Measurements from ENCODE around the gene TNN.

Gene TNN

DNA sequence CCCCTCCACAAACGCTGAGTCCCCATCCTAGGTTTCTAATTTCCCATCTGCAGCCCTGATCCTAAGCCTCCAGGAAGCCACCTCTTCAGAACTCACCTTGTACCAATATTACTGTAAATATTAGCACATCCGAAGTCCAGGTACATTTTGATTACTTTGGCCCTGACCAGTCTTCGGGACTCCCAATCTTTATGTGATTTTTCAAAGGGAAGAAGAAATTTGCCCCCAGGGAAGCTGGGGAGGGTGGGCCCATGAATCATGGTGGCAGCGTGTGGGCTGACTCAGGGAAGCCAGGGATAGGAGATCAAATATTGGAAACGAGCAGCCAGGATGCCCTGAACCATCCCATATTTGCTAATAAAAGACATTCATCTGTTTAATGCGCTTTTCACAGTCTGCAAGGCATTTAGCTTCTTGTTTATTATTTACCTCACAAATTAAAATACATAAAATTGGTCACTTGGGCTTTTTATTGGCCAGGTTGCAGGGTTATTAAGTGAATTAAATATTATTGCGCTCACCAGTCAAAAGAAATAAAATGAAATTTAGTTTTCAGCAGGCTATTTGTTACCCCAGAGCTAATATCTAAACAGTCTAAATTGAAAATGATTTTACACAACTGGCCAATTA lies 78.4 kb downstream of the TNN start:
- no peaks in the 10 kb centered on the region for H3K27me3 ChIP-seq (ENCODE audit: insufficient read depth, low read length, poor library complexity)
- no peaks in the 10 kb centered on the region for H3K79me2 ChIP-seq (ENCODE audit: control insufficient read depth, insufficient read depth, low read length)
- no peak overlapping the region for H4K5ac ChIP-seq (ENCODE audit: low read length)
- no peak overlapping the region for H3K27ac ChIP-seq (ENCODE audit: low read depth, low read length)
- no peak overlapping the region for H3K4ac ChIP-seq (ENCODE audit: low read depth, low read length)
- H3K4me2 ChIP-seq (ENCODE audit: low read length) = no peak overlapping the region
- no peak overlapping the region for H2BK5ac ChIP-seq (ENCODE audit: low read length)
- H3K36me3 ChIP-seq (ENCODE audit: control insufficient read depth, insufficient read depth, low read length) = no peaks in the 10 kb centered on the region
- H3K56ac ChIP-seq (ENCODE audit: low read length) = no peak overlapping the region
- H3K4me3 ChIP-seq (ENCODE audit: low read length) = no peak overlapping the region
- no peak for DNase-seq
- no peak overlapping the region for H3K9ac ChIP-seq (ENCODE audit: low read length)
- H4K8ac ChIP-seq (ENCODE audit: low read depth, low read length) = no peak overlapping the region
- no peak overlapping the region for H2BK120ac ChIP-seq (ENCODE audit: low read depth, low read length)
- H3K23ac ChIP-seq (ENCODE audit: low read length) = no peak overlapping the region
- no peak overlapping the region for H2BK15ac ChIP-seq (replicated peaks; ENCODE audit: low read depth)
- H2AK5ac ChIP-seq (ENCODE audit: low read length) = no peak overlapping the region
- H3K4me1 ChIP-seq (ENCODE audit: control insufficient read depth, low read depth, low read length) = no peaks in the 10 kb centered on the region
- no CpG with 5 or more reads among the region's 7 CpGs for WGBS (ENCODE audit: extremely low coverage, insufficient coverage, low lambda C conversion rate)
- H3K18ac ChIP-seq (ENCODE audit: low read length) = no peak overlapping the region
- no peaks in the 10 kb centered on the region for H3K79me1 ChIP-seq (ENCODE audit: low read length)

DNA sequence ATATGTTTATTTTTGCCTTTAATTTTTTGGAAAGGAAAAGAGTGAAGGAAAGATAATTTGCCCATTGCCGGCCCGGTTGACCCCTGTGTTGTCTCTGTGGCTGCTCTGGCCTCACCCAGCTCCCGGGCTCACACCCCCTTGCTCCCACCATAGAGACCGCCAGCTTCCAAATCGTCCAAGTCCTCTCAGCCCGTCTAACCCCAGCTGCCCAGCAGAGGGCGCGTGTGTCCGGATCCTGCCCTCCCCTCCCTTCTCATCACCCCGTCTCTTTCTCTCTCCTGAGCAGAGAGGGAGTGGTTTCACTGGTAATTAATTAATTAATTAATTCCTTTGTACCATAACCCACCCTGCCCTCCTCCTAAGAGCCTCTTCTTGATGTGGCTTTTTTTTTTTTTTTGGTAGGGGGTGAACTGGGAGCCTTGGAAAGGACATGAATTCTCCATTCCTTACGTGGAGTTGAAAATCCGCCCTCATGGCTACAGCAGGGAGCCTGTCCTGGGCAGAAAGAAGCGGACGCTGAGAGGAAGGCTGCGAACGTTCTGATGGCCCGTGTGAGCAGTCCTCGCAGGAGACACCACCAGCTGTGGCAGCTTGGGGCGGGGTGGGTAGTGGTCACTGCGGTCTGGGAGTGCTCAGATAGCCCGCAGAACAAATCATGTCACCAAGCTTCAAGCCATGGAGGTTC lies 79.0 kb downstream of the TNN start:
- DNase-seq = peak; percentile 85
- Histone ChIP-seq H2AK5ac (ENCODE audit: low read length) (no peak overlapping the region), H3K79me1 (ENCODE audit: low read length) (no peaks in the 10 kb centered on the region), H3K79me2 (ENCODE audit: control insufficient read depth, insufficient read depth, low read length) (no peaks in the 10 kb centered on the region), H3K4me3 (ENCODE audit: low read length) (no peak overlapping the region), H4K5ac (ENCODE audit: low read length) (no peak overlapping the region), H3K27ac (ENCODE audit: low read depth, low read length) (no peak overlapping the region), H3K4ac (ENCODE audit: low read depth, low read length) (no peak overlapping the region), H3K27me3 (ENCODE audit: insufficient read depth, low read length, poor library complexity) (no peaks in the 10 kb centered on the region), H4K8ac (ENCODE audit: low read depth, low read length) (no peak overlapping the region), H3K18ac (ENCODE audit: low read length) (no peak overlapping the region), H2BK15ac (replicated peaks; ENCODE audit: low read depth) (no peak overlapping the region), H3K4me1 (ENCODE audit: control insufficient read depth, low read depth, low read length) (no peaks in the 10 kb centered on the region), H3K4me2 (ENCODE audit: low read length) (no peak overlapping the region), H2BK5ac (ENCODE audit: low read length) (no peak overlapping the region), H3K23ac (ENCODE audit: low read length) (no peak overlapping the region), H3K9ac (ENCODE audit: low read length) (no peak overlapping the region), H3K36me3 (ENCODE audit: control insufficient read depth, insufficient read depth, low read length) (no peaks in the 10 kb centered on the region), H3K56ac (ENCODE audit: low read length) (no peak overlapping the region), H2BK120ac (ENCODE audit: low read depth, low read length) (no peak overlapping the region)
- WGBS (ENCODE audit: extremely low coverage, insufficient coverage, low lambda C conversion rate) = no CpG with 5 or more reads among the region's 21 CpGs

DNA sequence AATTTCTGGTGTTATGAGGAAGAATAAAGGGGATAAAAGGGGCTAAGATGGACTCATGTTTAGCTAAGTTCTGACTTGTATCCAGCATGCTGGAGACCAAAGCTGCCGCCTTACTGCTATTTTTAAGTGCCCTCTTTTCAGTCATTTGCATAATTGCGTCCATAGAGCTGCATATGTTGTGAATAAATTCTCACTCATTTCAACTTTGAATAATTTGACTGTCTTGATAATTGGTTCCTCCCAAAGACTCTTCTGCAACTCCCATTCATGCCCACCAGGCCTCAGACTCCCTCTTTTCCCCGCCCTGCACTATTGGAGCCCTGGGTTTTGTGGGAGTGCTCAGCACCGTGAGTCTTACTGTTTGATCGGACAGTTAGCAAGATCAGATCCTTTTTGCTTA lies 79.9 kb downstream of the TNN start:
- no peak overlapping the region for H3K18ac ChIP-seq (ENCODE audit: low read length)
- H3K27ac ChIP-seq (ENCODE audit: low read depth, low read length) = no peak overlapping the region
- no peak overlapping the region for H3K4me2 ChIP-seq (ENCODE audit: low read length)
- WGBS (ENCODE audit: extremely low coverage, insufficient coverage, low lambda C conversion rate) = no CpG with 5 or more reads among the region's 5 CpGs
- H2BK15ac ChIP-seq (replicated peaks; ENCODE audit: low read depth) = no peak overlapping the region
- H2BK120ac ChIP-seq (ENCODE audit: low read depth, low read length) = no peak overlapping the region
- H3K36me3 ChIP-seq (ENCODE audit: control insufficient read depth, insufficient read depth, low read length) = no peaks in the 10 kb centered on the region
- no peak overlapping the region for H3K4me3 ChIP-seq (ENCODE audit: low read length)
- H2BK5ac ChIP-seq (ENCODE audit: low read length) = no peak overlapping the region
- H3K79me1 ChIP-seq (ENCODE audit: low read length) = no peaks in the 10 kb centered on the region
- no peak overlapping the region for H3K23ac ChIP-seq (ENCODE audit: low read length)
- DNase-seq = no peak
- no peaks in the 10 kb centered on the region for H3K27me3 ChIP-seq (ENCODE audit: insufficient read depth, low read length, poor library complexity)
- no peak overlapping the region for H3K56ac ChIP-seq (ENCODE audit: low read length)
- no peak overlapping the region for H3K9ac ChIP-seq (ENCODE audit: low read length)
- H3K4ac ChIP-seq (ENCODE audit: low read depth, low read length) = no peak overlapping the region
- no peak overlapping the region for H2AK5ac ChIP-seq (ENCODE audit: low read length)
- H4K8ac ChIP-seq (ENCODE audit: low read depth, low read length) = no peak overlapping the region
- H3K4me1 ChIP-seq (ENCODE audit: control insufficient read depth, low read depth, low read length) = no peaks in the 10 kb centered on the region
- H4K5ac ChIP-seq (ENCODE audit: low read length) = no peak overlapping the region
- H3K79me2 ChIP-seq (ENCODE audit: control insufficient read depth, insufficient read depth, low read length) = no peaks in the 10 kb centered on the region

DNA sequence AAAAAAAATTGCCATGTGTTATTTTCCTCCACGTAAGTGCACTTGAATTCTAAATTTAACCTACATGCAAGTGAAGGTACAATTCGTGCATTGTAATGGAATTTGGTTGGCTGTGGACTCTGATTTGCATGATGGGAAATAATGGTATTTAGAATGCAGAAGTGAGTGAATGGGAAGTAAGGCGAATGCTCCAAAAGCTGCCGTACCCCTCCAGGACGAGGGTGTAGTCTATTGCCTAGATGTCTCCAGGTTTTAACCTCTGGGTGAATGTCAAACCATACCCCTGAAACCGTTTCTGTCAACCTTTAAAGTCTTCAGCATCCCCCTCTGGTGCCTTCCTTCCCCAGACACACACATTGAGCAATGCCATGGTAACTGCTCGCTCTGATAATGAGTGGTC lies 80.4 kb downstream of the TNN start:
- H2BK15ac ChIP-seq (replicated peaks; ENCODE audit: low read depth) = no peak overlapping the region
- H3K27me3 ChIP-seq (ENCODE audit: insufficient read depth, low read length, poor library complexity) = no peaks in the 10 kb centered on the region
- no peak overlapping the region for H2BK5ac ChIP-seq (ENCODE audit: low read length)
- no peak overlapping the region for H3K27ac ChIP-seq (ENCODE audit: low read depth, low read length)
- H2BK120ac ChIP-seq (ENCODE audit: low read depth, low read length) = no peak overlapping the region
- H3K18ac ChIP-seq (ENCODE audit: low read length) = no peak overlapping the region
- DNase-seq = no peak
- no peak overlapping the region for H3K23ac ChIP-seq (ENCODE audit: low read length)
- no peak overlapping the region for H3K56ac ChIP-seq (ENCODE audit: low read length)
- no peak overlapping the region for H3K4me2 ChIP-seq (ENCODE audit: low read length)
- no CpG with 5 or more reads among the region's 7 CpGs for WGBS (ENCODE audit: extremely low coverage, insufficient coverage, low lambda C conversion rate)
- H3K4me3 ChIP-seq (ENCODE audit: low read length) = no peak overlapping the region
- H3K79me2 ChIP-seq (ENCODE audit: control insufficient read depth, insufficient read depth, low read length) = no peaks in the 10 kb centered on the region
- H4K8ac ChIP-seq (ENCODE audit: low read depth, low read length) = no peak overlapping the region
- no peak overlapping the region for H3K4ac ChIP-seq (ENCODE audit: low read depth, low read length)
- no peaks in the 10 kb centered on the region for H3K79me1 ChIP-seq (ENCODE audit: low read length)
- H4K5ac ChIP-seq (ENCODE audit: low read length) = no peak overlapping the region
- H3K9ac ChIP-seq (ENCODE audit: low read length) = no peak overlapping the region
- H2AK5ac ChIP-seq (ENCODE audit: low read length) = no peak overlapping the region
- H3K4me1 ChIP-seq (ENCODE audit: control insufficient read depth, low read depth, low read length) = no peaks in the 10 kb centered on the region
- H3K36me3 ChIP-seq (ENCODE audit: control insufficient read depth, insufficient read depth, low read length) = no peaks in the 10 kb centered on the region

DNA sequence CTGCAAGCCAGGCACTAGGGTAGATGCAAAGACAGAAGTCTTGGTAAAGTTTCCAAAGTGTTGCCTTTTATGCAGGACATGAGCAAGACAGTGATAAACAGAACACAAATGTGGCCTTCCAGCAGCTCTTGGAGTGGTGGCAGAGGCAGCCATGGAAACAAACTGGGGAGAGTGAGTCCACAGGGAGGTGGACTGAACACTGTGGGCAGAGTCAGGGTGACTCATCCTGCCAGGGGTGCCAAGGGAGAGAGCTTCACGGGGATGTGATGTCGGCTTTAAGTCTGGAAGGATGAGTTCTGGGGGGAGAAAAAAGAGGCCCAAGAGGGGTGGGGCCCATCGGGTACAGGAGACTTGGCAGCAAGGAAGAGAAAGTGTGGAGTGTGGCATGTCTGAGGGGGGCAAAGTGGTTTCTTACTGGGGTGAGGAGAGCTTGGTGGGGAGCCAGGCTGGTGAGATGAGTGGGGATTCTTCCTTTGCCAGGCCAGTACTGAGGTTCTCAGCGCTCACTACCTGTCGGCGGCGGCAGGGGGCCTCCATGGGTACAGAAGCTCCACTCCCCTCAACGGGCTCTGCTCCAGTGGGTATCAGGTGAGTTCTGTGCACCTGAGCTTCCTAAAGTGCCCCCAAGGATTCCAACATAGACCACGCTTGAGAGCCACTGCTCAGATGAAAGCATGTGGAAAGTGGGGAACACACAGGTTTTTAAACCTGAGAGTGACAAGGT lies 83.1 kb downstream of the TNN start:
- H3K9ac ChIP-seq (ENCODE audit: low read length) = no peak overlapping the region
- H2BK120ac ChIP-seq (ENCODE audit: low read depth, low read length) = no peak overlapping the region
- no CpG with 5 or more reads among the region's 9 CpGs for WGBS (ENCODE audit: extremely low coverage, insufficient coverage, low lambda C conversion rate)
- H3K79me1 ChIP-seq (ENCODE audit: low read length) = no peaks in the 10 kb centered on the region
- H2BK5ac ChIP-seq (ENCODE audit: low read length) = no peak overlapping the region
- H4K5ac ChIP-seq (ENCODE audit: low read length) = no peak overlapping the region
- no peaks in the 10 kb centered on the region for H3K36me3 ChIP-seq (ENCODE audit: control insufficient read depth, insufficient read depth, low read length)
- no peak overlapping the region for H3K4ac ChIP-seq (ENCODE audit: low read depth, low read length)
- no peak overlapping the region for H3K4me3 ChIP-seq (ENCODE audit: low read length)
- no peaks in the 10 kb centered on the region for H3K27me3 ChIP-seq (ENCODE audit: insufficient read depth, low read length, poor library complexity)
- H2AK5ac ChIP-seq (ENCODE audit: low read length) = no peak overlapping the region
- no peak overlapping the region for H3K56ac ChIP-seq (ENCODE audit: low read length)
- H4K8ac ChIP-seq (ENCODE audit: low read depth, low read length) = no peak overlapping the region
- H3K79me2 ChIP-seq (ENCODE audit: control insufficient read depth, insufficient read depth, low read length) = no peaks in the 10 kb centered on the region
- H3K27ac ChIP-seq (ENCODE audit: low read depth, low read length) = no peak overlapping the region
- no peak overlapping the region for H3K4me2 ChIP-seq (ENCODE audit: low read length)
- H3K23ac ChIP-seq (ENCODE audit: low read length) = no peak overlapping the region
- H3K18ac ChIP-seq (ENCODE audit: low read length) = no peak overlapping the region
- DNase-seq = no peak
- H3K4me1 ChIP-seq (ENCODE audit: control insufficient read depth, low read depth, low read length) = no peaks in the 10 kb centered on the region
- H2BK15ac ChIP-seq (replicated peaks; ENCODE audit: low read depth) = no peak overlapping the region
